AG04449 (cell line): Measurements from ENCODE around the gene PPFIBP1.

Experiments used
- CTCF ChIA-PET: fragments of 350-600 bp; formaldehyde crosslinking; extraction: SDS; loops from one replicate; lab custom pipeline; 2021; ENCODE audit warnings: antibody characterized with exemption; lab: Yijun Ruan, JAX
- POLR2A ChIA-PET: fragments of 400-600, 350-600 bp; formaldehyde crosslinking; extraction: SDS; loops from one replicate; lab custom pipeline; 2020; ENCODE audit warnings: antibody characterized with exemption, inconsistent platforms; lab: Yijun Ruan, JAX
- DNase-seq: peaks from one replicate; pipeline ENCODE4 v3.0.0-alpha.2; 2010; ENCODE audit warnings: low read depth, low spot score
- H3K4me3 ChIP-seq: 2 replicates; pipeline ENCODE4 v1.5.1; 2011; ENCODE audit warnings: low read depth, mild to moderate bottlenecking, control low read depth, low read length
- TF ChIP-seq, protein P1 (sequence below): IDR thresholded peaks from one replicate; pipeline ENCODE4 v1.5.1; 2011; ENCODE audit warnings: mild to moderate bottlenecking, moderate library complexity, low read length, control low read depth, inconsistent platforms; ENCODE audit not compliant: insufficient read depth; ENCODE audit errors: missing control alignments

The PPFIBP1 gene

GRCh38 chr12:27555361-27555760, 31.4 kb downstream of the PPFIBP1 start:
- H3K4me3 ChIP-seq, result no peak overlapping the region
- POLR2A ChIA-PET, result no interaction called here
- DNase-seq, result no peak
- TF ChIP-seq, protein P1, sequence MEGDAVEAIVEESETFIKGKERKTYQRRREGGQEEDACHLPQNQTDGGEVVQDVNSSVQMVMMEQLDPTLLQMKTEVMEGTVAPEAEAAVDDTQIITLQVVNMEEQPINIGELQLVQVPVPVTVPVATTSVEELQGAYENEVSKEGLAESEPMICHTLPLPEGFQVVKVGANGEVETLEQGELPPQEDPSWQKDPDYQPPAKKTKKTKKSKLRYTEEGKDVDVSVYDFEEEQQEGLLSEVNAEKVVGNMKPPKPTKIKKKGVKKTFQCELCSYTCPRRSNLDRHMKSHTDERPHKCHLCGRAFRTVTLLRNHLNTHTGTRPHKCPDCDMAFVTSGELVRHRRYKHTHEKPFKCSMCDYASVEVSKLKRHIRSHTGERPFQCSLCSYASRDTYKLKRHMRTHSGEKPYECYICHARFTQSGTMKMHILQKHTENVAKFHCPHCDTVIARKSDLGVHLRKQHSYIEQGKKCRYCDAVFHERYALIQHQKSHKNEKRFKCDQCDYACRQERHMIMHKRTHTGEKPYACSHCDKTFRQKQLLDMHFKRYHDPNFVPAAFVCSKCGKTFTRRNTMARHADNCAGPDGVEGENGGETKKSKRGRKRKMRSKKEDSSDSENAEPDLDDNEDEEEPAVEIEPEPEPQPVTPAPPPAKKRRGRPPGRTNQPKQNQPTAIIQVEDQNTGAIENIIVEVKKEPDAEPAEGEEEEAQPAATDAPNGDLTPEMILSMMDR, result no peak
- CTCF ChIA-PET, result interaction anchor here (0.7 to 1.7 kb wide), 7 partner anchors 9 to 516 kb away, joined by 3 to 5 read pairs (median 3); no protein-coding TSS in a partner anchor

- ChIA-PET POLR2A (no interaction called here), CTCF (interaction anchor here (0.6 to 1.7 kb wide), 7 partner anchors 8 to 131 kb away, joined by 3 to 5 read pairs (median 3); no protein-coding TSS in a partner anchor)
- no peak overlapping the region for H3K4me3 ChIP-seq
- DNase-seq, result no peak
- TF ChIP-seq, protein P1, result no peak
Measured at GRCh38 chr12:27555925-27556778, 32.1 kb downstream of the PPFIBP1 start.

DNA sequence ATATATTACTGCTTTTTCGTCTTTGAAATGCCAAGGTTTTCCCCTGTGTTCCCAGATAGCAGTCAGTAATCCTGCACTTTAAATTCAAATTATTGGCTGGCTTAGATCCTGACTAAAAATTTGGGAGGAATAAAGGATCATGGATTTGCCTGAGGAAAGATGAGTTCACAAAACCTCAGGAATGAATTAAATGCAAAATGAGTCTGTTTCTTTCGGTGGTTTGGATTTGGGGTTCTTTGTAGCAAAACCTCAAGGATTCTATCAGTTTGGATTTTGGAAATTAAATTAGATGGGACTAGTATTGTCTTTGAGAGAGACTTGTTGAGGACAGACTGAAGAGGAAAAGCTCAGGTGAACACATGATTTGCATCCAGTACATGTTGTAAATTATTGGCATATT, 36.1 kb downstream of the PPFIBP1 start:
- ChIA-PET POLR2A (interaction anchor here (1.1 kb wide), 1 partner anchor 36 kb away, joined by 3 read pairs; the partner anchor contains the start of gene PPFIBP1), CTCF (interaction anchor here (1.4 kb wide), 1 partner anchor 25 kb away, joined by 3 read pairs; no protein-coding TSS in a partner anchor)
- no peak for DNase-seq
- TF ChIP-seq, protein P1, result no peak
- no peak overlapping the region for H3K4me3 ChIP-seq

DNA sequence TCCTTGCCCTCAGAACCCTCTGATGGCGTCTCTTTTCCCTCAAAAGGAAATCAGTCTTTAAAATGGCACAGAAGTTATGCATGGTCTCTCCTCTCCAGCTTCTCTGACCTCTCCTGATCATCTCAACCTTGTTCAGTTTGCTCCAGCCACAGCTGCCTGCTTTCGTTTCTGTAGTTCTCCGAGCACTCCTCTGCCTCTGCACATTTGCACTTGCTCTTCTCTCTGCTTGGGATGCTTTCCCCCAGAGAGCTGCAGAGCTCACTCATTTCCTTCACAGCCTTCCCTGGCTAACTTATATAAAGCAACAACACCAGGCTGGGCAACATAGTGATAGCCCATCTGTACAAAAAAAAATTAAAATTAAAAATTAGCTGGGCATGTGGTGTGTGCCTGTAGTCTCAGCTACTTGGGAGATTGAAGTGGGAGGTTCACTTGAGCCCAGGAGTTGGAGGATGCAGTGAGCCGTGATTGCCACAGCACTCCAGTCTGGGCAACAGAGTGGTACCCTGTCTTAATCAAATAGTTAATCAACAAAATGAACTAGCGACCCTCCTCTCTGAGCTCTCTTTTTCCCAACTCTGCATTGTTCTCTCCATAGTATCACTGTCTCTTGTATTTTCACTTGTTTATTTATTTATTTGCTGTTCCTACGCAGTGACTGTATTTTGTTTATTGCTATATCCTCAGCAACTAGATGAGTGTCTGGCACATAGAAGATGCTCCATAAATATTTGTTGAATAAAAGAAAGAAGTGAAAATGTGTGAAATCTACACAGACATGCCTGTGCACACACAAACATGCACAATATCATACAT, 37.7 kb downstream of the PPFIBP1 start:
- POLR2A ChIA-PET, result no interaction called here

GRCh38 chr12:27564612-27565213, 40.7 kb downstream of the PPFIBP1 start:
- ChIA-PET POLR2A (no interaction called here), CTCF (interaction anchor here (0.8 to 2.3 kb wide), 4 partner anchors 9 to 550 kb away, joined by 3 to 7 read pairs (median 4); no protein-coding TSS in a partner anchor)
- TF ChIP-seq, protein P1, result no peak
- H3K4me3 ChIP-seq, result no peak overlapping the region
- DNase-seq, result no peak

More for the DNA sequence above, 37.7 kb downstream of the PPFIBP1 start:
- TF ChIP-seq, protein P1, result no peak
- CTCF ChIA-PET, result interaction anchor here (1.0 to 1.3 kb wide), 4 partner anchors 8 to 137 kb away, joined by 3 to 4 read pairs (median 3); no protein-coding TSS in a partner anchor
- H3K4me3 ChIP-seq, result no peak overlapping the region
- DNase-seq, result no peak
